GM19324 (cell line): ENCODE data around the gene GATA1.
A peak's percentile ranks its signal among the peaks of the same experiment; 100 is the strongest.

Experiments used
- ATAC-seq: cut with Tn5 transposase; IDR thresholded peaks from one replicate; pipeline ENCODE4 v1.9.1; 2021; ENCODE audit warnings: mild to moderate bottlenecking, moderate library complexity; ENCODE audit not compliant: unreplicated experiment, low FRiP score

The GATA1 gene

GRCh38 chrX:48786341-48786800, at the start of gene GATA1:
GATA1 (plus strand) TSS chrX:48786590; CDS start chrX:48791110, 4,520 bp downstream.
- ATAC-seq = no peak

- no peak for ATAC-seq
Observed at GRCh38 chrX:48736878-48737212, 49.5 kb upstream of the GATA1 start.

DNA sequence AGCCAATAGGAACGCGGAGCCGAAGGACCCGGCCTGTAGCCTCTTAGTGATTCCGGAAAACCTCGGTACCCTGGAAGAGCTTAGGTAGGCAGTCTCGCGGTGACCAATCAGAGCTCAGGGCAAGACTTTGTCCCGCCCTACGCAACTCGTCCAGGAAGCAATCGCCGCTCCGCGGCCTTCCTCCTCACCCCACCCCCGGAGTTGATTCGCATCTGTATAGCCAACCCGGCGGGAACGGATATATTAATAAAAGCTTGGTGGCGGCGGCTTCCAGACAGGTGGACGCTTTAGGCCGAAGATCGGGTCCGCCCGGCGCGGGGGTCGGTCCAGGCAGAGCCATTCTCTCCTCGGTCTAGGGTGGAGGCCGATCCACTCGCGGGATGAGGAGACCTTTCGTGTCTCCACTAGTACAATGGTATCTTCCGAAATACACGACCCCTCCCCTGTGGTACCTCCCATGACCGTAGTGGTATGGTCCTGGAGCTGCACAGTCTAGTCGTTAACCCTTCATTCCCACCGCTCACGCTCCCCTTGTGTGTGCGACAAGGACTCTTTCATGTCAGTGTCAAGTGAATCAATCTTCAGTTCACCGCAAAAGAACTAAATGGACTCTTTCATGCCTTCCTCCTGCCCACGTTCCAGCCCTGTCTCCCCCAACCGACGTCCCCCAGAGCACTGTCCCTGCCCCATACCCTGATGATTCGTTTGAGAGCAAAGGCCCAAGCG, 49.0 kb upstream of the GATA1 start:
- ATAC-seq = peak; percentile 92

GRCh38 chrX:48737940-48738339, 48.5 kb upstream of the GATA1 start:
- no peak for ATAC-seq

DNA sequence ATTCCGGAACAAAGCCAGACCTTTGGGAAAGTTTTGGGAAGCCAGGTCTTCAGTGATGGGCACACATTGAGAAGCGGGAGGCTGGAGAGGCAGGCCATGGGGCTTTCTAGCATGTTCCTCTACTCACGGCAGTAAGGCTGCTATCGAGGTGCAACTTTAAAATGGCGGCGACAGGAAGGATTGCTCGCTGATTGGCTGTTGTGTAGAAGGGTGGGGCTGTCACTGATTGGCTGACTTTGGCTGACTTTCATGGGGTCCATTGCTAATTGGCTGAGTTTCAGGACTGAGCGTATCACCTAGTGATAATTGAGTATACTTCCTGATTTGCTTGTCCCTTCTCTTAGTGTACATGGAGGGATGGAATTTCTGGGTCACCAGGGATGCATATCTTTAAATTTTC, 44.6 kb upstream of the GATA1 start:
- no peak for ATAC-seq

DNA sequence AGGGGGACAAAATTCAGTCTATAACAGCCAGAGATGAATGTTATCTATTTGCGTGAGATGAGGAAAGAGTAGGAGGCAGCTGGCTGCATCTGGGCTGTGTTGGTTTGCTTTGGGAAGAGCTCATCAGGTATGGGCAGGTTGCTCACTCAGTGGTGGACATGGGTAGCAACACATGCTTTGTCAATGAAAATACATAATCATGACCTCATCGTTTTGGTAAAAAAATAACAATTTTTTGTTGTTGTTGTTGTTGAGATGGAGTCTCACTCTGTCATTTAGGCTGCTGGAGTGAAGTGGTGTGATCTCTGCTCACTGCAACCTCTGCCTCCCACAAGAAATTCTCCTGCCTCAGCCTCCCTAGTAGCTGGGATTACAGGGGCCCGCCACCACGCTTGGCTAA, 41.2 kb upstream of the GATA1 start:
- no peak for ATAC-seq

- ATAC-seq = no peak
Observed at GRCh38 chrX:48747415-48748016, 38.9 kb upstream of the GATA1 start.

DNA sequence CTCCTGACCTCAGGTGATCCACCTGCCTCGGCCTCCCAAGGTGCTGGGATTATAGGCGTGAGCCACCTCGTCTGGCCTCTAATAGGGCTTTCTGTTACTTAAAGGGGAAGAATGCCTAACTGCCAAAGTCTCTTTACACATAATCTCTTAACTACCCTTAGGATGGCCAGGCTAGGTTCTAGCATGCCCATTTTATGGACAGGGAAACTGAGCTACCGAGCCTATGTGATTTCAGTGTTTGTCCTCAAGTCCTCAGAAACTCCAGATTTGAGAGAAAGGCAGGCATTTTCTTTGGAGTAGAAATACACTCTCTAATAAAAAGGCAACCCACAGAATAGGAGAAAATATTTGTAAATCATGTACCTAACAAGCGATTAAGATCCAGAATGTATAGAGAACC, 37.2 kb upstream of the GATA1 start:
- no peak for ATAC-seq

DNA sequence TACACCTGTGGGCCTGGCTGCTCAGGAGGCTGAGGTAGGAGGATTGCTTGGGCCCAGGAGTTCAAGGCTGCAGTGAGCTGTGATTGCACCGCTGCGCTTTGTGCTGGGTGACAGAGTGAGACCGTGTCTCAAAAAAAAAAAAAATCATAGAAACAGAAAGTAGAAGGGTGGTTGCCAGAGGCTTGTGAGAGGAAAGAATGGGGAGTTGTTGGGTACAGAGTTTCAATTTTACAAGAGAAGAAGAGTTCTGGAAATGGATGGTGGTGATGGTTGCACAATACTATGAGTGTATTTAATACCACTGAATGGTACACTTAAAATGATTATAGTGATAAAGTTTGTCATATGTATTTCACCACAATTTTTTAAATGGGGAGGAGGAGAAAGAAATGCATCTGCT, 35.0 kb upstream of the GATA1 start:
- no peak for ATAC-seq

- ATAC-seq = no peak
Observed at GRCh38 chrX:48752498-48752897, 33.9 kb upstream of the GATA1 start.

- no peak for ATAC-seq
Observed at GRCh38 chrX:48753708-48754228, 32.6 kb upstream of the GATA1 start.

DNA sequence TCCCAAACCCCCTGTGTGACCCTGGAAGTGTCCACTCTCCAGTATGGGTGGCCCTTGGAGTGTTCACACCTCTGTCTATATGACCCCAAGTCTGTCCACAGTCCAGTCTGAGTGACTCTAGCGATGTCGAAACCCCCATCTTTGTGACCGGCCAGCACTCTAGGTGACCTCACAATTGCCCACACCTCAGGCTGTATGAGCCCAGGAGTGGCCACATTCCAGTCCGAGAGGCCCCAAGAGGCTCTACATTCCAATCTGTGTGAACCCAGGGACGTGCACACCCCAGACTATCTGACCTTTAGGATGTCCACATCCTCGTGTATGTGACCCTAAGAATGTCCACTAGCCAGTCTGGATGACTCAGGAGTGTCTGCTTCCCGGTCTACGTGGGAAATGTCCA, 32.2 kb upstream of the GATA1 start:
- ATAC-seq = no peak

- ATAC-seq = no peak
Observed at GRCh38 chrX:48761674-48762471, 24.5 kb upstream of the GATA1 start, which contains the start of gene GLOD5. GLOD5 (plus strand) TSS chrX:48761747; CDS start chrX:48761791, 44 bp downstream.

- no peak for ATAC-seq
Observed at GRCh38 chrX:48769230-48769629, 17.2 kb upstream of the GATA1 start.

DNA sequence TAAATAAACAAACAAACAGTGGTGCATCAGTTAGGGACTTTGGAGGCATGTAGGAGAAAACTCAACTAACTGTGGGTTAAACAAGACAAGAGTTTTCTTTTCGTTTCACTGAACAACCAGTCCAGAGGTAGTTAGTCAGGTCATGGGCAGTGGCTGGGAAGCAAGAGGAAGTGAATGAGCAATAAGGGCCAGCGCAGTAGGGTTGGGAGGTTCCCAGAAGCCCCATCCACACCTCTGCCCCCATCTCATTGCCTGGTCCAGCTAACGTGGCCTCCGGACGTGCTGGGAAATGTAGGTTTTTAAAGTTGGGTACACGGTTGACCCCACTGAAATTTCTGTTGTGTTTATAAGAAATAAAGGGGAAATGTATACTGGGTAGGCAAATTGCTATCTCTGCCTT, 16.1 kb upstream of the GATA1 start:
- no peak for ATAC-seq

DNA sequence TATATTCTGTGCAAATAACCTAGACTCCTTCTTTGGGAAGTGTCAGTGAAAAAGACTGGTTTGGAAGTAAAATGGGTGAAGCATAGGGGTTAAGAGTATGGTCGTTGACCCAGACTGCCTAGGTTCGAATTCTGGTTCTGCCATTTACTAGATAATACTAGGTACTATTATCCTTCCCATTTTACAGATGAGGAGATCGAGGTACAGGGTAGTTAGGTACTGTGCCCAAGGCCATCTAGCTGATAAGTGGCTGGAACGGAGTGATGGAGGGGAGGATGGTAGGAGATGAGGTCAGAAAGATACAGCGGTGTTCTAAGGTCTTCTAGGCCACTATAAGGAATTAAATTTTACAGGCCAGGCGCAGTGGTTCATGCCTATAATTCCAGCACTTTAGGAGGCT, 13.8 kb upstream of the GATA1 start:
- ATAC-seq = no peak

DNA sequence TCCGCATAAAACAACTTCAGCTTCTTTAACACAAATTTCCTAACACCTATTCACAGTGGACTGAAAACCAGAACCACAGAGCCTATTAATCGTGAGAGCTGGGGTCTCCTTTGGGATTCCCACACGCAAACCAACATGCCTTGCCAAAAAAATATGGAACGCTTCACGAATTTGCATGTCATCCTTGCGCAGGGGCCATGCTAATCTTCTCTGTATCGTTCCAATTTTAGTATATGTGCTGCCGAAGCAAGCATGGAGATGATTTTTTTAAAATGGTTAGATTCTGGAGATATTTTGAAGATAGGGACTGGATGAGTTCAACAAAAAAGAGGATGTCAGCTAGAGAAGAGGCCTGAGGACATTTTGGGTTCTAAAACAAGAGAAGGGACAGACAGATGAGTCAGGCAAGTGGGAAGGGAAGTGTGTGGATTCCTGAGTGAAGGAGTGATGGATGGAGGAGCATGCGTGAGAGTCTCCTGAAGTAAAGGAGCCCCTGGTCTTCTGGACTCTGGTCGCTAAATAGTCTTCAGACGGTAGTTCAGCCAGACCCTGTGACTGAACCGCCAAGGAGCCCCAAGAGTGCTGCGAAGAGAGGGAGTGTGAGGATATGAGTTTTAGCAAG, 9.5 kb upstream of the GATA1 start:
- no peak for ATAC-seq

DNA sequence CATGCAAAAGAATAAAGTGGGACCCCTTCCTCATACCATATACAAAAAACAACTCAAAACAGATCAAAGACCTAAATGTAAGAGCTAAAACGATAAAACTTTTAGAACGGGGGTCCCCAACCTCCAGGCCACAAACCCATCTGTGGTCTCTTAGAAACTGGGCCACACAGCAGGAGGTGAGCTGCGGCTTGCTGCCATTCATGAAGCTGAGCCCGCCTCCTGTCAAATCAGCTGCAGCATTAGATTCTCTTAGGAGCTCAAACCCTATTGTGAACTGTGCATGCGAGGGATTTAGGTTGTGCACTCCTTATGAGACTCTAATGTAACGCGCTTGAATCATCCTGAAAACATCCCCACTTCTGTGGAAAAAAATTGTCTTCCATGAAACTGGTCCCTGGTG, 7.0 kb upstream of the GATA1 start:
- no peak for ATAC-seq

- no peak for ATAC-seq
Observed at GRCh38 chrX:48781705-48782104, 4.7 kb upstream of the GATA1 start.

- no peak for ATAC-seq
Observed at GRCh38 chrX:48782216-48782615, 4.2 kb upstream of the GATA1 start.

- no peak for ATAC-seq
Observed at GRCh38 chrX:48782795-48783194, 3.6 kb upstream of the GATA1 start.
